DOHH2 (cell line): ENCODE results near the gene RAET1E.

Experiments
- H3F3A ChIP-seq: fragments of 200-600 bp; sonication (generic), shearing (Covaris generic); 2 replicates; pipeline ENCODE4 v1.6.0; 2016; ENCODE audit warnings: antibody characterized with exemption, mild to moderate bottlenecking; ENCODE audit not compliant: control insufficient read depth, insufficient read depth
- H3K27ac ChIP-seq: fragments of 200-600 bp; sonication (generic); 2 replicates; pipeline ENCODE4 v1.5.1; 2014; ENCODE audit warnings: low read depth, mild to moderate bottlenecking, low read length, moderate library complexity
- H3K27me3 ChIP-seq: fragments of 200-600 bp; sonication (generic); 2 replicates; pipeline ENCODE4 v1.6.1; 2014; ENCODE audit warnings: mild to moderate bottlenecking, low read length, mixed read lengths; ENCODE audit not compliant: control insufficient read depth
- H3K36me3 ChIP-seq: fragments of 200-600 bp; sonication (generic); 2 replicates; pipeline ENCODE4 v1.6.1; 2014; ENCODE audit warnings: mild to moderate bottlenecking, low read length, moderate library complexity, mixed read lengths; ENCODE audit not compliant: control insufficient read depth
- H3K4me1 ChIP-seq: fragments of 200-600 bp; sonication (generic); 2 replicates; pipeline ENCODE4 v1.6.1; 2014; ENCODE audit warnings: mild to moderate bottlenecking, low read length, mixed read lengths; ENCODE audit not compliant: control insufficient read depth
- H3K4me2 ChIP-seq: fragments of 200-600 bp; sonication (generic); 2 replicates; pipeline ENCODE4 v1.6.0; 2014; ENCODE audit warnings: mild to moderate bottlenecking, low read length, moderate library complexity
- H3K4me3 ChIP-seq: fragments of 200-600 bp; sonication (generic); 2 replicates; pipeline ENCODE4 v1.5.1; 2014; ENCODE audit warnings: mild to moderate bottlenecking, low read length, mixed read lengths
- H3K79me2 ChIP-seq: fragments of 200-600 bp; sonication (generic); 2 replicates; pipeline ENCODE4 v1.6.1; 2014; ENCODE audit warnings: mild to moderate bottlenecking, low read length, mixed read lengths; ENCODE audit not compliant: control insufficient read depth
- H3K9me2 ChIP-seq: fragments of 200-600 bp; sonication (generic); replicated peaks from 2 replicates; pipeline ENCODE4 v1.6.1; 2014; ENCODE audit warnings: mild to moderate bottlenecking, low read length, mixed read lengths; ENCODE audit not compliant: control insufficient read depth
- H3K9me3 ChIP-seq: fragments of 200-600 bp; sonication (generic); 2 replicates; pipeline ENCODE4 v1.6.1; 2014; ENCODE audit warnings: antibody characterized with exemption, low read length, mixed read lengths; ENCODE audit not compliant: control insufficient read depth, insufficient read depth
- H4K20me1 ChIP-seq: fragments of 200-600 bp; sonication (generic); 2 replicates; pipeline ENCODE4 v1.6.0; 2014; ENCODE audit warnings: low read depth, mild to moderate bottlenecking, antibody characterized with exemption, low read length, moderate library complexity; ENCODE audit not compliant: control insufficient read depth, insufficient read depth
- CTCF ChIP-seq: fragments of 200-600 bp; sonication (generic); IDR thresholded peaks from one replicate; pipeline ENCODE4 v1.5.1; 2014; ENCODE audit warnings: antibody characterized with exemption, mild to moderate bottlenecking, low read depth, low read length; ENCODE audit not compliant: poor library complexity, severe bottlenecking
- EZH2phosphoT487 ChIP-seq: fragments of 200-600 bp; sonication (generic); IDR thresholded peaks from 2 replicates; pipeline ENCODE4 v1.6.1; 2017; ENCODE audit warnings: borderline replicate concordance, mild to moderate bottlenecking, antibody characterized with exemption, low read length, moderate library complexity, mixed read lengths

RAET1E gene

GRCh38 chr6:149861603-149862423, 36.1 kb downstream of the RAET1E start:
- Histone ChIP-seq H3K4me3 (no peak overlapping the region), H3F3A (no peaks in the 10 kb centered on the region), H3K9me3 (no peaks in the 10 kb centered on the region), H3K36me3 (no peaks in the 10 kb centered on the region), H3K9me2 (no peaks in the 10 kb centered on the region), H3K27ac (no peak overlapping the region), H4K20me1 (no peaks in the 10 kb centered on the region; the same call in 1 of the 2 replicates), H3K4me1 (peaks cover 16% of the 10 kb centered on the region), H3K4me2 (no peak overlapping the region), H3K27me3 (peaks cover 13% of the 10 kb centered on the region), H3K79me2 (no peaks in the 10 kb centered on the region)
- no peak for TF ChIP-seq CTCF
- no peak for TF ChIP-seq EZH2phosphoT487

- H3K36me3 ChIP-seq, result no peaks in the 10 kb centered on the region
- TF ChIP-seq CTCF (no peak), EZH2phosphoT487 (no peak)
- H3K9me3 ChIP-seq, result no peaks in the 10 kb centered on the region
- no peaks in the 10 kb centered on the region for H3K79me2 ChIP-seq
- H3K9me2 ChIP-seq, result no peaks in the 10 kb centered on the region
- H3K4me2 ChIP-seq, result no peak overlapping the region
- H4K20me1 ChIP-seq, result no peaks in the 10 kb centered on the region; the same call in 1 of the 2 replicates
- H3K27me3 ChIP-seq, result peaks cover 13% of the 10 kb centered on the region
- H3K4me1 ChIP-seq, result peaks cover 16% of the 10 kb centered on the region
- no peak overlapping the region for H3K27ac ChIP-seq
- H3K4me3 ChIP-seq, result no peak overlapping the region
- H3F3A ChIP-seq, result no peaks in the 10 kb centered on the region
These were observed 36.9 kb downstream of the RAET1E start for GRCh38 chr6:149860834-149861602.

- Histone ChIP-seq H3K9me2 (no peaks in the 10 kb centered on the region), H3K79me2 (no peaks in the 10 kb centered on the region), H3K4me3 (no peak overlapping the region), H4K20me1 (no peaks in the 10 kb centered on the region; the same call in 1 of the 2 replicates), H3K36me3 (no peaks in the 10 kb centered on the region), H3K4me2 (no peak overlapping the region), H3K4me1 (peaks cover 16% of the 10 kb centered on the region), H3K9me3 (no peaks in the 10 kb centered on the region), H3F3A (no peaks in the 10 kb centered on the region), H3K27me3 (peaks cover 13% of the 10 kb centered on the region), H3K27ac (no peak overlapping the region)
- TF ChIP-seq CTCF, result no peak
- TF ChIP-seq EZH2phosphoT487, result no peak
These were observed 37.4 kb downstream of the RAET1E start for GRCh38 chr6:149860513-149860833.
